Nephron (organoid): Measurements from ENCODE around the gene NECTIN1.

Experiments used
- H3K27ac Mint-ChIP-seq, 3 experiments: 2 replicates each; pipeline ENCODE4 v1.8.0; 2020; ENCODE audit warnings: mixed read lengths in 3 of 3, mild to moderate bottlenecking in 2 of 3, moderate library complexity in 1 of 3
- H3K27me3 Mint-ChIP-seq: 2 replicates; pipeline ENCODE4 v1.8.0; 2021; ENCODE audit warnings: low read depth, mild to moderate bottlenecking, moderate library complexity, mixed read lengths
- H3K36me3 Mint-ChIP-seq: 2 replicates; pipeline ENCODE4 v1.8.0; 2020; ENCODE audit warnings: low read depth, mixed read lengths
- H3K4me1 Mint-ChIP-seq: 2 replicates; pipeline ENCODE4 v1.8.0; 2020; ENCODE audit warnings: mixed read lengths
- H3K4me3 Mint-ChIP-seq, 3 experiments: 2 replicates each; pipeline ENCODE4 v1.8.0; 2020; ENCODE audit warnings: mild to moderate bottlenecking in 3 of 3, mixed read lengths in 3 of 3, moderate library complexity in 2 of 3
- H3K9me3 Mint-ChIP-seq: 2 replicates; pipeline ENCODE4 v1.8.0; 2020; ENCODE audit warnings: mixed read lengths
- CTCF ChIP-seq, 3 experiments: fragments of 200-600 bp; sonication (generic); IDR thresholded peaks; one replicate each; pipeline ENCODE4 v1.5.0; 2021; ENCODE audit warnings: antibody characterized with exemption in 3 of 3; ENCODE audit not compliant: unreplicated experiment in 3 of 3

Gene NECTIN1

GRCh38 chr11:119712006-119712405 is 17.0 kb downstream of the NECTIN1 start:
- Mint-ChIP-seq H3K9me3 (no peaks in the 10 kb centered on the region), H3K4me1 (peaks cover 72% of the 10 kb centered on the region), H3K4me3 (no peak overlapping the region), H3K36me3 (no peaks in the 10 kb centered on the region), H3K27ac (peak overlapping the region; percentile 60 to 96 (median 88)), H3K27me3 (peaks cover 8% of the 10 kb centered on the region)
- no peak for TF ChIP-seq CTCF (IDR thresholded peaks at IDR 0.05; ENCODE audit: unreplicated experiment in 3 of 3)

- Mint-ChIP-seq H3K27me3 (peaks cover 8% of the 10 kb centered on the region), H3K36me3 (no peaks in the 10 kb centered on the region), H3K9me3 (no peaks in the 10 kb centered on the region), H3K27ac (peak overlapping the region; percentile 60 to 96 (median 88)), H3K4me3 (no peak overlapping the region), H3K4me1 (peaks cover 69% of the 10 kb centered on the region)
- no peak for TF ChIP-seq CTCF (IDR thresholded peaks at IDR 0.05; ENCODE audit: unreplicated experiment in 3 of 3)
These were observed 17.5 kb downstream of the NECTIN1 start for GRCh38 chr11:119711476-119711875.

- no peak for TF ChIP-seq CTCF (IDR thresholded peaks at IDR 0.05; ENCODE audit: unreplicated experiment in 3 of 3)
- no peak overlapping the region for H3K4me3 Mint-ChIP-seq
- H3K27ac Mint-ChIP-seq = peak overlapping the region; percentile 38 to 92 (median 55)
- H3K4me1 Mint-ChIP-seq = peaks cover 75% of the 10 kb centered on the region
- peaks cover under 1% of the 10 kb centered on the region for H3K36me3 Mint-ChIP-seq
- H3K27me3 Mint-ChIP-seq = peaks cover 12% of the 10 kb centered on the region
- no peaks in the 10 kb centered on the region for H3K9me3 Mint-ChIP-seq
These were observed 18.6 kb downstream of the NECTIN1 start for GRCh38 chr11:119710417-119710816.

- H3K4me1 Mint-ChIP-seq = peaks cover 79% of the 10 kb centered on the region
- no peak for TF ChIP-seq CTCF (IDR thresholded peaks at IDR 0.05; ENCODE audit: unreplicated experiment in 3 of 3)
- H3K27ac Mint-ChIP-seq = peak overlapping the region; percentile 38 to 92 (median 55)
- H3K27me3 Mint-ChIP-seq = peaks cover 12% of the 10 kb centered on the region
- H3K36me3 Mint-ChIP-seq = peaks cover 7% of the 10 kb centered on the region
- H3K9me3 Mint-ChIP-seq = no peaks in the 10 kb centered on the region
- H3K4me3 Mint-ChIP-seq = peak overlapping the region; percentile 14 to 62 (median 16)
These were observed 19.2 kb downstream of the NECTIN1 start for GRCh38 chr11:119709638-119710346.

GRCh38 chr11:119709171-119709570 is 19.8 kb downstream of the NECTIN1 start:
- Mint-ChIP-seq H3K27me3 (peaks cover 12% of the 10 kb centered on the region), H3K36me3 (peaks cover 8% of the 10 kb centered on the region), H3K4me3 (peak overlapping the region in 1 of 3 experiments; percentile 62), H3K4me1 (peaks cover 76% of the 10 kb centered on the region), H3K27ac (peak overlapping the region; percentile 38 to 92 (median 55)), H3K9me3 (no peaks in the 10 kb centered on the region)
- TF ChIP-seq CTCF (IDR thresholded peaks at IDR 0.05; ENCODE audit: unreplicated experiment in 3 of 3) = no peak

GRCh38 chr11:119708384-119708783 is 20.6 kb downstream of the NECTIN1 start:
- Mint-ChIP-seq H3K9me3 (no peaks in the 10 kb centered on the region), H3K4me3 (peak overlapping the region in 1 of 3 experiments; percentile 36), H3K27me3 (peaks cover 12% of the 10 kb centered on the region), H3K27ac (peak overlapping the region; percentile 6 to 92 (median 38)), H3K36me3 (peaks cover 8% of the 10 kb centered on the region), H3K4me1 (peaks cover 76% of the 10 kb centered on the region)
- TF ChIP-seq CTCF (IDR thresholded peaks at IDR 0.05; ENCODE audit: unreplicated experiment in 3 of 3) = no peak
